ENCODE data around the gene TBC1D23.
"Not testable (repeated sequence)": the region's sequence is repeated elsewhere in the genome, so short reads cannot be mapped to it uniquely, and the experiment has no call there.

TBC1D23 gene

GRCh38 chr3:100238599-100238998 is 22.2 kb upstream of the TBC1D23 start:
- H3K4me3 Mint-ChIP-seq = no peak overlapping the region
- peaks cover 3% of the 10 kb centered on the region for H3K36me3 Mint-ChIP-seq (ENCODE audit: low read depth)
- no peaks in the 10 kb centered on the region for H3K4me1 Mint-ChIP-seq (ENCODE audit: low read depth)
- H3K9me3 Mint-ChIP-seq = peaks cover 10% of the 10 kb centered on the region
- H3K27me3 Mint-ChIP-seq (ENCODE audit: low read depth) = peaks cover 16% of the 10 kb centered on the region
- H3K27ac Mint-ChIP-seq = no peak overlapping the region
- DNase-seq (ENCODE audit: low spot score) = no peak

- not testable (repeated sequence) for H3K4me3 Mint-ChIP-seq
Measured at GRCh38 chr3:100242471-100242870, 18.3 kb upstream of the TBC1D23 start.

GRCh38 chr3:100244264-100244663 is 16.5 kb upstream of the TBC1D23 start:
- no peaks in the 10 kb centered on the region for H3K27me3 Mint-ChIP-seq (ENCODE audit: low read depth)
- DNase-seq (ENCODE audit: low spot score) = no peak
- H3K36me3 Mint-ChIP-seq (ENCODE audit: low read depth) = no peaks in the 10 kb centered on the region
- no peak overlapping the region for H3K4me3 Mint-ChIP-seq
- H3K9me3 Mint-ChIP-seq = peaks cover 5% of the 10 kb centered on the region
- no peaks in the 10 kb centered on the region for H3K4me1 Mint-ChIP-seq (ENCODE audit: low read depth)
- H3K27ac Mint-ChIP-seq = no peak overlapping the region

More at GRCh38 chr3:100242471-100242870, 18.3 kb upstream of the TBC1D23 start:
- H3K4me1 Mint-ChIP-seq (ENCODE audit: low read depth); DNase-seq (ENCODE audit: low spot score); H3K27me3 Mint-ChIP-seq (ENCODE audit: low read depth); H3K9me3 Mint-ChIP-seq; H3K36me3 Mint-ChIP-seq (ENCODE audit: low read depth): not testable (repeated sequence)
- H3K27ac Mint-ChIP-seq = peak overlapping the region; percentile 13

- peaks cover 9% of the 10 kb centered on the region for H3K9me3 Mint-ChIP-seq
- no peaks in the 10 kb centered on the region for H3K4me1 Mint-ChIP-seq (ENCODE audit: low read depth)
- no peak for DNase-seq (ENCODE audit: low spot score)
- H3K4me3 Mint-ChIP-seq = no peak overlapping the region
- H3K36me3 Mint-ChIP-seq (ENCODE audit: low read depth) = no peaks in the 10 kb centered on the region
- no peaks in the 10 kb centered on the region for H3K27me3 Mint-ChIP-seq (ENCODE audit: low read depth)
- no peak overlapping the region for H3K27ac Mint-ChIP-seq
Measured at GRCh38 chr3:100245136-100245535, 15.7 kb upstream of the TBC1D23 start.

- Mint-ChIP-seq H3K36me3 (ENCODE audit: low read depth) (peaks cover 2% of the 10 kb centered on the region), H3K9me3 (peaks cover 8% of the 10 kb centered on the region), H3K27ac (no peak overlapping the region), H3K27me3 (ENCODE audit: low read depth) (no peaks in the 10 kb centered on the region), H3K4me3 (no peak overlapping the region), H3K4me1 (ENCODE audit: low read depth) (no peaks in the 10 kb centered on the region)
- DNase-seq (ENCODE audit: low spot score) = peak; percentile 10
Measured at GRCh38 chr3:100245927-100246326, 14.9 kb upstream of the TBC1D23 start.

- no peak overlapping the region for H3K4me3 Mint-ChIP-seq
- no peak overlapping the region for H3K27ac Mint-ChIP-seq
- no peak for DNase-seq (ENCODE audit: low spot score)
- peaks cover 7% of the 10 kb centered on the region for H3K9me3 Mint-ChIP-seq
- H3K27me3 Mint-ChIP-seq (ENCODE audit: low read depth) = no peaks in the 10 kb centered on the region
- no peaks in the 10 kb centered on the region for H3K4me1 Mint-ChIP-seq (ENCODE audit: low read depth)
- peaks cover 2% of the 10 kb centered on the region for H3K36me3 Mint-ChIP-seq (ENCODE audit: low read depth)
Measured at GRCh38 chr3:100246999-100247398, 13.8 kb upstream of the TBC1D23 start.

GRCh38 chr3:100252001-100252400 is 8.8 kb upstream of the TBC1D23 start:
- H3K4me1 Mint-ChIP-seq (ENCODE audit: low read depth) = peaks cover 3% of the 10 kb centered on the region
- peaks cover 7% of the 10 kb centered on the region for H3K9me3 Mint-ChIP-seq
- H3K27me3 Mint-ChIP-seq (ENCODE audit: low read depth) = no peaks in the 10 kb centered on the region
- peaks cover 2% of the 10 kb centered on the region for H3K36me3 Mint-ChIP-seq (ENCODE audit: low read depth)
- H3K4me3 Mint-ChIP-seq = no peak overlapping the region
- no peak for DNase-seq (ENCODE audit: low spot score)
- no peak overlapping the region for H3K27ac Mint-ChIP-seq

- peaks cover 6% of the 10 kb centered on the region for H3K4me1 Mint-ChIP-seq (ENCODE audit: low read depth)
- no peak overlapping the region for H3K27ac Mint-ChIP-seq
- no peak overlapping the region for H3K4me3 Mint-ChIP-seq
- peaks cover 7% of the 10 kb centered on the region for H3K9me3 Mint-ChIP-seq
- DNase-seq (ENCODE audit: low spot score) = peak; percentile 20
- no peaks in the 10 kb centered on the region for H3K27me3 Mint-ChIP-seq (ENCODE audit: low read depth)
- H3K36me3 Mint-ChIP-seq (ENCODE audit: low read depth) = peaks cover 2% of the 10 kb centered on the region
Measured at GRCh38 chr3:100254168-100254777, 6.5 kb upstream of the TBC1D23 start.

GRCh38 chr3:100256731-100257151 is 4.1 kb upstream of the TBC1D23 start:
- Mint-ChIP-seq H3K27ac (no peak overlapping the region), H3K9me3 (no peaks in the 10 kb centered on the region), H3K4me3 (no peak overlapping the region), H3K36me3 (ENCODE audit: low read depth) (peaks cover 3% of the 10 kb centered on the region), H3K4me1 (ENCODE audit: low read depth) (peaks cover 18% of the 10 kb centered on the region), H3K27me3 (ENCODE audit: low read depth) (no peaks in the 10 kb centered on the region)
- DNase-seq (ENCODE audit: low spot score) = no peak

GRCh38 chr3:100257586-100257985 is 3.2 kb upstream of the TBC1D23 start:
- Mint-ChIP-seq H3K4me1 (ENCODE audit: low read depth) (peaks cover 23% of the 10 kb centered on the region), H3K4me3 (no peak overlapping the region), H3K9me3 (no peaks in the 10 kb centered on the region), H3K36me3 (ENCODE audit: low read depth) (peaks cover 3% of the 10 kb centered on the region), H3K27me3 (ENCODE audit: low read depth) (no peaks in the 10 kb centered on the region), H3K27ac (no peak overlapping the region)
- no peak for DNase-seq (ENCODE audit: low spot score)

- peaks cover 36% of the 10 kb centered on the region for H3K4me1 Mint-ChIP-seq (ENCODE audit: low read depth)
- peak overlapping the region; percentile 99 for H3K27ac Mint-ChIP-seq
- H3K36me3 Mint-ChIP-seq (ENCODE audit: low read depth) = peaks cover 3% of the 10 kb centered on the region
- H3K9me3 Mint-ChIP-seq = no peaks in the 10 kb centered on the region
- H3K4me3 Mint-ChIP-seq = peak overlapping the region; percentile 97
- H3K27me3 Mint-ChIP-seq (ENCODE audit: low read depth) = no peaks in the 10 kb centered on the region
- no peak for DNase-seq (ENCODE audit: low spot score)
Measured at GRCh38 chr3:100260081-100260684, 609 bp upstream of the TBC1D23 start.

GRCh38 chr3:100261485-100261903 is 702 bp downstream of the TBC1D23 start:
- Mint-ChIP-seq H3K27me3 (ENCODE audit: low read depth) (no peaks in the 10 kb centered on the region), H3K4me3 (peak overlapping the region; percentile 97), H3K27ac (peak overlapping the region; percentile 99), H3K9me3 (no peaks in the 10 kb centered on the region), H3K4me1 (ENCODE audit: low read depth) (peaks cover 36% of the 10 kb centered on the region), H3K36me3 (ENCODE audit: low read depth) (peaks cover 3% of the 10 kb centered on the region)
- DNase-seq (ENCODE audit: low spot score) = no peak

GRCh38 chr3:100262925-100263324 is 2.1 kb downstream of the TBC1D23 start:
- not testable (repeated sequence) for H3K9me3 Mint-ChIP-seq; H3K27me3 Mint-ChIP-seq (ENCODE audit: low read depth); DNase-seq (ENCODE audit: low spot score); H3K36me3 Mint-ChIP-seq (ENCODE audit: low read depth); H3K4me3 Mint-ChIP-seq; H3K27ac Mint-ChIP-seq
- H3K4me1 Mint-ChIP-seq (ENCODE audit: low read depth) = peaks cover 33% of the 10 kb centered on the region

GRCh38 chr3:100263583-100263982 is 2.8 kb downstream of the TBC1D23 start:
- H3K4me3 Mint-ChIP-seq = peak overlapping the region; percentile 20
- peaks cover 33% of the 10 kb centered on the region for H3K4me1 Mint-ChIP-seq (ENCODE audit: low read depth)
- peaks cover 3% of the 10 kb centered on the region for H3K36me3 Mint-ChIP-seq (ENCODE audit: low read depth)
- no peak overlapping the region for H3K27ac Mint-ChIP-seq
- no peaks in the 10 kb centered on the region for H3K27me3 Mint-ChIP-seq (ENCODE audit: low read depth)
- H3K9me3 Mint-ChIP-seq = no peaks in the 10 kb centered on the region
- no peak for DNase-seq (ENCODE audit: low spot score)

- Mint-ChIP-seq H3K4me1 (ENCODE audit: low read depth) (peaks cover 33% of the 10 kb centered on the region), H3K27me3 (ENCODE audit: low read depth) (no peaks in the 10 kb centered on the region), H3K36me3 (ENCODE audit: low read depth) (peaks cover 3% of the 10 kb centered on the region), H3K9me3 (no peaks in the 10 kb centered on the region), H3K4me3 (no peak overlapping the region), H3K27ac (no peak overlapping the region)
- DNase-seq (ENCODE audit: low spot score) = no peak
Measured at GRCh38 chr3:100264242-100264641, 3.5 kb downstream of the TBC1D23 start.
